PC-9 (cell line): ENCODE measurements around the gene ARMH1. TPM values are rescaled to one million over a fixed set of nuclear protein-coding genes. Genes with fewer than 3 reads are reported as not detected.

Experiments used
- BruUV-seq: library from RNA; stranded (reverse); fragments of 400-500 nt; replicated peaks from 2 replicates; lab custom pipeline; 2021; lab: Mats Ljungman, UMichigan
- CTCF ChIA-PET: fragments of 300-600 bp; sonication (Branson Sonifier 250); formaldehyde crosslinking; loops from one replicate; lab custom pipeline; 2022; ENCODE audit warnings: antibody characterized with exemption; lab: Charles Lee
- POLR2A ChIA-PET: fragments of 300-600 bp; sonication (Branson Sonifier 250); formaldehyde crosslinking; loops from one replicate; lab custom pipeline; 2022; ENCODE audit warnings: antibody characterized with exemption; ENCODE audit not compliant: unreplicated experiment; lab: Charles Lee
- DNase-seq, 2 experiments: peaks; one replicate each; pipeline versions ENCODE4 v3.0.0 to v3.0.0-alpha.2; 2015 to 2022; ENCODE audit warnings: mixed read lengths in 1 of 2
- H2AFZ ChIP-seq: fragments of 200-600 bp; sonication (generic); 2 replicates; pipeline ENCODE4 v1.8.1; 2017; ENCODE audit warnings: antibody characterized with exemption
- H3F3A ChIP-seq: fragments of 200-600 bp; sonication (generic); 2 replicates; pipeline ENCODE4 v1.8.1; 2017; ENCODE audit warnings: antibody characterized with exemption, mild to moderate bottlenecking, low read depth; ENCODE audit not compliant: insufficient read depth
- H3K27ac ChIP-seq: fragments of 200-600 bp; sonication (generic); 2 replicates; pipeline ENCODE4 v1.6.1; 2016; ENCODE audit warnings: mixed run types
- H3K27me3 ChIP-seq: fragments of 200-600 bp; sonication (generic); 2 replicates; pipeline ENCODE4 v1.6.1; 2016; ENCODE audit warnings: low read depth, mixed run types; ENCODE audit not compliant: insufficient read depth
- H3K36me3 ChIP-seq: fragments of 200-600 bp; sonication (generic); 2 replicates; pipeline ENCODE4 v1.6.1; 2016; ENCODE audit warnings: low read depth, mixed run types
- H3K4me1 ChIP-seq: fragments of 200-600 bp; sonication (generic); replicated peaks from 2 replicates; pipeline ENCODE4 v1.6.1; 2016; ENCODE audit warnings: mixed run types; ENCODE audit not compliant: insufficient read depth
- H3K4me2 ChIP-seq: fragments of 200-600 bp; sonication (generic); 2 replicates; pipeline ENCODE4 v1.6.1; 2017; ENCODE audit warnings: mixed run types
- H3K4me3 ChIP-seq: fragments of 200-600 bp; sonication (generic); 2 replicates; pipeline ENCODE4 v1.6.1; 2016; ENCODE audit warnings: mixed run types
- H3K79me2 ChIP-seq: fragments of 200-600 bp; sonication (generic); 2 replicates; pipeline ENCODE4 v1.6.1; 2017; ENCODE audit warnings: low read depth, mixed run types
- H3K9me2 ChIP-seq: fragments of 200-600 bp; sonication (generic); 2 replicates; pipeline ENCODE4 v1.8.1; 2017; ENCODE audit warnings: mild to moderate bottlenecking; ENCODE audit not compliant: insufficient read depth
- H3K9me3 ChIP-seq: fragments of 200-600 bp; sonication (generic); 2 replicates; pipeline ENCODE4 v1.8.1; 2016; ENCODE audit warnings: low read depth; ENCODE audit not compliant: insufficient read depth
- H4K20me1 ChIP-seq: fragments of 200-600 bp; sonication (generic); 2 replicates; pipeline ENCODE4 v1.8.1; 2017; ENCODE audit not compliant: insufficient read depth
- CTCF ChIP-seq: fragments of 200-600 bp; sonication (generic); conservative IDR thresholded peaks from 2 replicates; pipeline ENCODE4 v1.6.1; 2017; ENCODE audit warnings: mixed run types, antibody characterized with exemption, mild to moderate bottlenecking, moderate library complexity
- EZH2 ChIP-seq: fragments of 200-600 bp; sonication (generic); IDR thresholded peaks from 2 replicates; pipeline ENCODE4 v1.8.0; 2017; ENCODE audit warnings: antibody characterized with exemption, low read depth
- intact Hi-C: fragments of 100-400 bp; cut with micrococcal nuclease; formaldehyde crosslinking; loops from one replicate; pipeline ENCODE4 v1.10.0; 2022; ENCODE audit not compliant: unreplicated experiment
- total RNA-seq: library from RNA; stranded (reverse); gene quantifications from 2 replicates; pipeline ENCODE4 v1.2.3, GENCODE V29; 2021

Gene ARMH1
- total RNA-seq, 1 experiment from 2014 or later: 16.9 TPM

GRCh38 chr1:44637702-44638411 lies 36.7 kb upstream of the ARMH1 start:
- no peaks in the 10 kb centered on the region for H3F3A ChIP-seq
- no peak for TF ChIP-seq CTCF
- no peak for TF ChIP-seq EZH2
- peaks cover 7% of the 10 kb centered on the region for H3K4me1 ChIP-seq
- H3K27ac ChIP-seq: no peak overlapping the region
- H3K27me3 ChIP-seq: no peaks in the 10 kb centered on the region
- ChIA-PET CTCF (interaction anchor here (0.6 kb wide), 1 partner anchor 28 kb away, joined by 3 read pairs; no protein-coding TSS in a partner anchor), POLR2A (interaction anchor here (0.6 kb wide), 1 partner anchor 260 kb away, joined by 3 read pairs; no protein-coding TSS in a partner anchor)
- no peak overlapping the region for H3K4me2 ChIP-seq
- no peak overlapping the region for H3K4me3 ChIP-seq
- H3K36me3 ChIP-seq: 0 out of 2 replicates have a peak, but pooled peaks cover 25% of the 10 kb centered on the region
- H3K9me3 ChIP-seq: no peaks in the 10 kb centered on the region
- intact Hi-C loops: no loop called here
- H2AFZ ChIP-seq: no peak overlapping the region
- no TSS peak for BruUV-seq
- H3K9me2 ChIP-seq: no peaks in the 10 kb centered on the region
- H3K79me2 ChIP-seq: peaks cover 14% of the 10 kb centered on the region; the same call in 1 of the 2 replicates
- no peaks in the 10 kb centered on the region; the same call in 1 of the 2 replicates for H4K20me1 ChIP-seq
- DNase-seq: no peak

- Histone ChIP-seq H3K9me2 (no peaks in the 10 kb centered on the region), H3F3A (no peaks in the 10 kb centered on the region), H3K9me3 (no peaks in the 10 kb centered on the region), H3K79me2 (no peaks in the 10 kb centered on the region), H3K27me3 (no peaks in the 10 kb centered on the region), H3K4me1 (no peaks in the 10 kb centered on the region), H4K20me1 (no peaks in the 10 kb centered on the region; the same call in 1 of the 2 replicates), H3K4me3 (no peak overlapping the region), H3K36me3 (peaks cover 23% of the 10 kb centered on the region; the same call in 1 of the 2 replicates), H3K4me2 (no peak overlapping the region), H3K27ac (no peak overlapping the region), H2AFZ (no peak overlapping the region)
- CTCF ChIA-PET: no interaction called here
- no peak for TF ChIP-seq CTCF
- TF ChIP-seq EZH2: no peak
- POLR2A ChIA-PET: interaction anchor here (0.7 kb wide), 1 partner anchor 29 kb away, joined by 5 read pairs; no protein-coding TSS in a partner anchor
- no peak for DNase-seq
- intact Hi-C loops: no loop called here
- BruUV-seq: no TSS peak
Observed at GRCh38 chr1:44640200-44640853, 34.2 kb upstream of the ARMH1 start.

GRCh38 chr1:44641126-44642102 lies 33.1 kb upstream of the ARMH1 start:
- Histone ChIP-seq H3K36me3 (peaks cover 12% of the 10 kb centered on the region; the same call in 1 of the 2 replicates), H3K4me1 (no peaks in the 10 kb centered on the region), H3K9me3 (no peaks in the 10 kb centered on the region), H4K20me1 (no peaks in the 10 kb centered on the region; the same call in 1 of the 2 replicates), H3K4me3 (no peak overlapping the region), H3K9me2 (no peaks in the 10 kb centered on the region), H3K27ac (no peak overlapping the region), H2AFZ (no peak overlapping the region), H3K27me3 (no peaks in the 10 kb centered on the region), H3F3A (no peaks in the 10 kb centered on the region), H3K4me2 (no peak overlapping the region), H3K79me2 (no peaks in the 10 kb centered on the region)
- CTCF ChIA-PET: interaction anchor here (0.5 to 0.7 kb wide), 2 partner anchors 10 to 49 kb away, joined by 3 to 5 read pairs; no protein-coding TSS in a partner anchor
- no peak for TF ChIP-seq CTCF
- TF ChIP-seq EZH2: no peak
- POLR2A ChIA-PET: no interaction called here
- no peak for DNase-seq
- intact Hi-C loops: no loop called here
- no TSS peak for BruUV-seq
